NCI-H69 (cell line): ENCODE results near the gene HSPA1L.

Experiments used
- DNase-seq: peaks from one replicate; lab custom pipeline; 2025; lab: John Stamatoyannopoulos, UW

HSPA1L gene

GRCh38 chr6:31763619-31763940, 51.5 kb downstream of the HSPA1L start:
- DNase-seq = peak; percentile 67

DNA sequence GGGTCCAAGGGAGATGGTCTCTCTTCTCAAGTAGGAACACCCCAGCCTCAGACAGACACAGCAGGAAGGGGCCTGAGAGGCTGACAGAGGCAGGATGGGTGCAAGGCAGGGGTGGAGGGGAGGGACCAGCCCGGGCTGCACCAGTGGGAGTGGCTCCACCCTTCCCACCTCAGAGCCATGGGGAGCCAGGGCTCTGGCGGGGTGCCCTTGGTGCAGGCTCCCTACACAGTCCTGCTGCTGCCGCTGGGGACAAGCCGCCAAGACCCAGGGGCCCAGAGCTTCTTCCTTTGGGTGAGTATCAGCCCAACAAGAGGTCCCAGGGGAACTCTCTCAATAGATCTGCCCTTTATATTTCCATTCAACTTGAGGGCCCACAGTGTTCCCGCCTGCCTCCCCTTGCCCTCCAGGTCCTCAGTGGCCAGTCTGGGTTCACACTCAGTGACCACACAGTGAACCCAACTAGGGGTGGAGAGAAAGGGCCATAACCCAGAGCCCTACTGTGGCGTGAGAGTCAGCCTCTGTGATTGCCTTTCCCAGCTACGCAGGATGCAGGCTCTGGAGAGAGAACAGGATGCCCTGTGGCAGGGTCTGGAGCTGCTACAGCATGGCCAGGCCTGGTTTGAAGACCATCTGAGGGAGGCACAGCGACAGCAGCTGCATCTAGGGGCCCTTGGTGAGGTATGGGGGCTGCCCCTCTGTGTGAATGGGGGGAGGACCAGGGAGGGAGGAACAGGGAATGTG, 52.0 kb downstream of the HSPA1L start:
- no peak for DNase-seq

DNA sequence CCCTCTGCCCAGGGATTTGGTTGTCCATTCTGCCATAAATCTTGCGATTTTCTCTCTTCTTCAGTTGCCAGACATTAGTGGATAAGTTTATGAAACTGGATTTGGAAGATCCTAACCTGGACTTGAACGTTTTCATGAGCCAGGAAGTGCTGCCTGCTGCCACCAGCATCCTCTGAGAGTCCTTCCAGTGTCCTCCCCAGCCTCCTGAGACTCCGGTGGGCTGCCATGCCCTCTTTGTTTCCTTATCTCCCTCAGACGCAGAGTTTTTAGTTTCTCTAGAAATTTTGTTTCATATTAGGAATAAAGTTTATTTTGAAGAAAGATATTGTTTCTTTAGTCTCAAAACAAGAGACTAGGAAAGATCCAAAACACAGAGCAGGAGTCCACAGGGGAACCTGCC, 52.7 kb downstream of the HSPA1L start, which contains the start of gene SAPCD1:
Gene SAPCD1, plus strand, starts transcription at position 301 of the 400 bp plus-strand sequence. CDS start 399 bp downstream, outside the sequence.
- DNase-seq = no peak

GRCh38 chr6:31761343-31761742, 53.7 kb downstream of the HSPA1L start:
- DNase-seq = no peak

DNA sequence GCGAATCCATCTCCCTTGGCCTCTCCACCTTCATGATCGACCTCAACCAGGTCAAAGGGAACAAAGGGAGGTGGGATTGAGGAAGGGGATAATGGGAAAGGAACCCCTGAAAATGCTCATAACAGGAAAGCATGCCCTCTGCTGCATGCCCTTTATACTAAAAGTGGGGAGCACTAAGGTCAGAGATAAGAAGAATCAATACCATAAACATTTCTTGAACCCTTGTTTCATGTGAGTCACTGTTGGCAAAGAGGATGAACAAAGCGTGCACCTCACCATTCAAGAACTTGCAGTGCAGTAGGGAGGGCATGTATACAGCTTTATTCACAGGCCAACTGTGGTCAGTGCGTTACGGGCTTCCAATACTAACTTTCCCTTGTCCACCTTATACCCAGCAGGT, 54.3 kb downstream of the HSPA1L start:
- DNase-seq = no peak
